GM18951 (cell line): Measurements from ENCODE around the gene NPTN.

Experiments
- POLR2A ChIP-seq: IDR thresholded peaks from 4 replicates; pipeline ENCODE4 v1.6.1; 2011; ENCODE audit warnings: mild to moderate bottlenecking; ENCODE audit not compliant: insufficient read length, insufficient read depth; ENCODE audit errors: extremely low read depth
- in situ Hi-C: fragments of 300-500 bp; cut with MboI; formaldehyde crosslinking; loops from one replicate; pipeline ENCODE4 v1.12.0; 2022; ENCODE audit warnings: low sequenced_read_pairs, mixed read lengths, inconsistent platforms; ENCODE audit not compliant: unreplicated experiment

Gene NPTN

GRCh38 chr15:73628976-73629797 is 4.0 kb downstream of the NPTN start:
- in situ Hi-C loops = no loop called here
- no peak for TF ChIP-seq POLR2A

GRCh38 chr15:73628102-73628501 is 5.1 kb downstream of the NPTN start:
- in situ Hi-C loops = no loop called here
- TF ChIP-seq POLR2A = no peak

GRCh38 chr15:73626072-73626471 is 7.1 kb downstream of the NPTN start:
- TF ChIP-seq POLR2A = no peak
- in situ Hi-C loops = no loop called here

- TF ChIP-seq POLR2A = no peak
- in situ Hi-C loops = no loop called here
Observed at GRCh38 chr15:73624530-73624929, 8.7 kb downstream of the NPTN start.

- TF ChIP-seq POLR2A = no peak
- in situ Hi-C loops = no loop called here
Observed at GRCh38 chr15:73621286-73621826, 11.8 kb downstream of the NPTN start.

GRCh38 chr15:73620078-73620477 is 13.1 kb downstream of the NPTN start:
- TF ChIP-seq POLR2A = no peak
- in situ Hi-C loops = no loop called here

- no peak for TF ChIP-seq POLR2A
- in situ Hi-C loops = no loop called here
Observed at GRCh38 chr15:73617913-73618312, 15.3 kb downstream of the NPTN start.

GRCh38 chr15:73617301-73617831 is 15.8 kb downstream of the NPTN start:
- in situ Hi-C loops = no loop called here
- TF ChIP-seq POLR2A = no peak

GRCh38 chr15:73608941-73609340 is 24.2 kb downstream of the NPTN start:
- in situ Hi-C loops = no loop called here
- no peak for TF ChIP-seq POLR2A

- in situ Hi-C loops = no loop called here
- TF ChIP-seq POLR2A = no peak
Observed at GRCh38 chr15:73608475-73608874, 24.7 kb downstream of the NPTN start.

GRCh38 chr15:73607843-73608242 is 25.3 kb downstream of the NPTN start:
- no peak for TF ChIP-seq POLR2A
- in situ Hi-C loops = no loop called here

- in situ Hi-C loops = no loop called here
- no peak for TF ChIP-seq POLR2A
Observed at GRCh38 chr15:73607405-73607804, 25.8 kb downstream of the NPTN start.

GRCh38 chr15:73605759-73606436 is 27.3 kb downstream of the NPTN start:
- in situ Hi-C loops = no loop called here
- TF ChIP-seq POLR2A = no peak
